ENCODE results near the gene ISOC2. TPM values are rescaled to one million over a fixed set of nuclear protein-coding genes. Genes with fewer than 3 reads are reported as not detected.

The ISOC2 gene
- total and polyA plus RNA-seq, 9 of the 15 experiments (the other 6 are each of a cell fraction or from before 2014, with no cell fraction given), result 1.2 to 229 (median 58.3) TPM

- TF ChIP-seq E2F1 (CRISPR knock-in tag; IDR thresholded peaks at IDR 0.05), result peak; percentile 99
- peak; percentile 68; the same call in 1 of the 2 replicates for TF ChIP-seq ZNF175 (CRISPR knock-in tag; IDR thresholded peaks at IDR 0.05; ENCODE audit: low read depth)
- TF ChIP-seq SP2 (IDR thresholded peaks at IDR 0.05; ENCODE audit: extremely low read depth, low read depth, low read length, poor library complexity, severe bottlenecking), result peak; percentile 64
- no peak for TF ChIP-seq PTTG1 (tag; IDR thresholded peaks at IDR 0.05; ENCODE audit: low read depth)
- no peak for TF ChIP-seq ZFPM2 (CRISPR knock-in tag; IDR thresholded peaks at IDR 0.05)
- peak; percentile 99 for TF ChIP-seq MTA3 (IDR thresholded peaks at IDR 0.05; ENCODE audit: borderline replicate concordance)
- peak; percentile 92 for TF ChIP-seq ATF3 (IDR thresholded peaks at IDR 0.05)
- TF ChIP-seq ATF3 (CRISPR knock-in tag; conservative IDR thresholded peaks at IDR 0.05), result peak; percentile 80
- no peak for TF ChIP-seq EZH2 (IDR thresholded peaks at IDR 0.05; ENCODE audit: borderline replicate concordance, low read depth, low read length)
Measured at GRCh38 chr19:55407800-55408532, 53.5 kb downstream of the ISOC2 start (continued).
